Iris pigment epithelial cell (primary cell): ENCODE data around the gene SLC2A13.
"Not testable (repeated sequence)": the region's sequence is repeated elsewhere in the genome, so short reads cannot be mapped to it uniquely, and the experiment has no call there.

ENCODE experiments used
- DNase-seq: peaks from one replicate; pipeline ENCODE4 v3.0.0-alpha.2; 2011; ENCODE audit warnings: low read depth

SLC2A13 gene

GRCh38 chr12:39804898-39805297, 301.0 kb downstream of the SLC2A13 start:
- no peak for DNase-seq

GRCh38 chr12:39804479-39804878, 301.4 kb downstream of the SLC2A13 start:
- no peak for DNase-seq

- no peak for DNase-seq
Measured at GRCh38 chr12:39803151-39803550, 302.7 kb downstream of the SLC2A13 start.

GRCh38 chr12:39798977-39799376, 306.9 kb downstream of the SLC2A13 start:
- no peak for DNase-seq

- no peak for DNase-seq
Measured at GRCh38 chr12:39798429-39798828, 307.5 kb downstream of the SLC2A13 start.

- DNase-seq: no peak
Measured at GRCh38 chr12:39795481-39795880, 310.4 kb downstream of the SLC2A13 start.

GRCh38 chr12:39792938-39793337, 312.9 kb downstream of the SLC2A13 start:
- DNase-seq: no peak

- DNase-seq: no peak
Measured at GRCh38 chr12:39788239-39788638, 317.6 kb downstream of the SLC2A13 start.

- not testable (repeated sequence) for DNase-seq
Measured at GRCh38 chr12:39785814-39786213, 320.1 kb downstream of the SLC2A13 start.

GRCh38 chr12:39782026-39782545, 323.8 kb downstream of the SLC2A13 start:
- no peak for DNase-seq

- DNase-seq: no peak
Measured at GRCh38 chr12:39780913-39781446, 324.9 kb downstream of the SLC2A13 start.

GRCh38 chr12:39780411-39780912, 325.4 kb downstream of the SLC2A13 start:
- DNase-seq: no peak

GRCh38 chr12:39779768-39780340, 326.0 kb downstream of the SLC2A13 start:
- no peak for DNase-seq

- no peak for DNase-seq
Measured at GRCh38 chr12:39777465-39777864, 328.4 kb downstream of the SLC2A13 start.

- no peak for DNase-seq
Measured at GRCh38 chr12:39773266-39773665, 332.6 kb downstream of the SLC2A13 start.

GRCh38 chr12:39772821-39773259, 333.0 kb downstream of the SLC2A13 start:
- peak; percentile 17 for DNase-seq

- no peak for DNase-seq
Measured at GRCh38 chr12:39771456-39771855, 334.4 kb downstream of the SLC2A13 start.

GRCh38 chr12:39764944-39765560, 340.8 kb downstream of the SLC2A13 start:
- peak; percentile 60 for DNase-seq

GRCh38 chr12:39763890-39764169, 342.1 kb downstream of the SLC2A13 start:
- no peak for DNase-seq

- no peak for DNase-seq
Measured at GRCh38 chr12:39763071-39763889, 342.6 kb downstream of the SLC2A13 start.

GRCh38 chr12:39755478-39755877, 350.4 kb downstream of the SLC2A13 start:
- no peak for DNase-seq

GRCh38 chr12:39752482-39753137, 353.3 kb downstream of the SLC2A13 start:
- no peak for DNase-seq
